Fibroblast of upper back skin (primary cell): ENCODE data around the gene SLC9A5.

Experiments used
- DNase-seq: peaks from one replicate; pipeline ENCODE4 v3.0.0-alpha.2; 2013

Gene SLC9A5

DNA sequence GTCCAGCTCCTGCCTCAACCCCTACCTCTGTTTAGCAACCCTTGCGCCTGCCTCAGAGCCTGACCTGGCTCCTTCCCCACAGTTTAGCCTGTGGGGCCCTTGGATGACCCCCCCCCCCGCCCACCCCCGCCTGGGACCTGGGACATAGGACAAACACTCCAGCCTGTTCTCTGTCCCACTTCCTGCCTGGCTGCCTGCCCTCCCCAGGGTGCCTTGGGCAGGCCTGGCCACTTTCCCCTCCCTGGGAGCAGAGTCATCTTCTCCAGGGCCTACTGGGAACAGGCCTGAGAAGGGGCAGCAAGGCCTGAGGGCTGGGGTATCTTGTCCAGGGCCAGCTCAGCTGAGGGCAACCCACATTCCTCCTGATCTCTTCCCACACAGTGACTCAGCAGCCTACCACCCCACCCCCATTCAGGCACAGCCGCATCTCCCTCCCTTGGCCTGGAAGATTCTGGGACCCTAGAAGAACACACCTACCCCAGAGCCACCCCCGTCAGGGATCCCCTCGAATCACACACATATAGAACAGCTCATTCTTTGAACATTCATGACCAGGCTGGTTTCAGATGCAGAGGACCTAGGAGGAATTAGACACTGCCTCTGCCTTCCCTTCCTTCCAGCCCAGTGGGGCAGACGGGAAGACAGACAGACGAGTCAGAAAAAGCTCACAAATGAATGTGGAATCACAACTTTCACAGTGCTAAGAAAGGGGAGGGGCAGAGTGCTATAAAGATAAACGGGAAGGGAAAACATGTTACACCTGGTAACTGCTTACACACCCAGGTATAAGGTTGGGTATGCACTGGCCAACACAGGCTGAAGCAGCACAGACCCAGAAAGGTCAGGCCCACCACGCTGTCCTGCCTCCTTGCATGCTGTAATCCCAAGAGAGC is 7.5 kb upstream of the SLC9A5 start:
- DNase-seq: peak; percentile 83

DNA sequence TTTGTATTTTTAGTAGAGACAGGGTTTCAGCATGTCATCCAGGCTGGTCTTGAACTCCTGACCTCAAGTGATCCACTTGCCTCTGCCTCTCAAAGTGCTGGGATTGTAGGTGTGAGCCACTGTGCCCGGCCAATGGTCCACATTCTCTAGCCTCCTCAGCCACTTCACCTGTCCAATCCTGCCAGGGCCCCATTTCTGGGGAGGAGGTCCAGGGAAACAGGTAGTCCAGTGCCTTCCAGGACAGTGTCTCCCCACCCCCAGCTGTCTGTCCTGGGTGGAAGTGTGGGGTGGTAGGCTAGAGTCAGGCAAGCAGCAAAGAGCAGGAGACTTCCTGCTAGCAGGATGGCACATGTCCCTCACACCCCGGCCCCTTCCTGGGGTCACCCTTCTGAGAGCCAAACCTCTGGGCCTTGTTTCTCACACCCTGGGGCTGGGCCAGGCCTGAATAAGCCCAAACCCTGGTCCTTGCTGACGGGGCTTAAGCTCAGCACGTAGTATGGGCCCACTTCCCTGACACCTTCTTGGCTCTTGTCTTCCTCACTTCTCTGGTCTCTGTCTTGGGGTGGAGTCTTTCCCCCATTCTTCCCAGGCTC is 6.5 kb upstream of the SLC9A5 start:
- no peak for DNase-seq

DNA sequence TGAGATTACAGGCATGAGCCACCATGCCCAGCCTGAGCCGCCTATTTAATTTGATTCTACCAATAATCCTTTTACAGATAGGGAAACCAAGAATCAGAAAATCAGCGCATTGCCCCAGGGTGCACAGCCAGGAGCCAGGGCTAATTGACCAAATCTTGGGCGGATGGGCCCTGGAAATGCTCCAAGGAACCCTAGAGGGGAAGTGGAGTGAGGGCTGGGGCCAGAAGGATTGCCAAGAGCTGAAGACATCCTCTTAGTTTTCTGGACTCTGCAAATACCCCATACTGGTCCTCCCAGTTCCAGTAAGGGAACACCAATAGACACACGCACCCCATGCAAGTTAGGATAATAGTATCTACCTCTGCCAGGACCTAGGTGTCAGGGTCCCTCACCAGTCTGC is 5.3 kb upstream of the SLC9A5 start:
- no peak for DNase-seq

DNA sequence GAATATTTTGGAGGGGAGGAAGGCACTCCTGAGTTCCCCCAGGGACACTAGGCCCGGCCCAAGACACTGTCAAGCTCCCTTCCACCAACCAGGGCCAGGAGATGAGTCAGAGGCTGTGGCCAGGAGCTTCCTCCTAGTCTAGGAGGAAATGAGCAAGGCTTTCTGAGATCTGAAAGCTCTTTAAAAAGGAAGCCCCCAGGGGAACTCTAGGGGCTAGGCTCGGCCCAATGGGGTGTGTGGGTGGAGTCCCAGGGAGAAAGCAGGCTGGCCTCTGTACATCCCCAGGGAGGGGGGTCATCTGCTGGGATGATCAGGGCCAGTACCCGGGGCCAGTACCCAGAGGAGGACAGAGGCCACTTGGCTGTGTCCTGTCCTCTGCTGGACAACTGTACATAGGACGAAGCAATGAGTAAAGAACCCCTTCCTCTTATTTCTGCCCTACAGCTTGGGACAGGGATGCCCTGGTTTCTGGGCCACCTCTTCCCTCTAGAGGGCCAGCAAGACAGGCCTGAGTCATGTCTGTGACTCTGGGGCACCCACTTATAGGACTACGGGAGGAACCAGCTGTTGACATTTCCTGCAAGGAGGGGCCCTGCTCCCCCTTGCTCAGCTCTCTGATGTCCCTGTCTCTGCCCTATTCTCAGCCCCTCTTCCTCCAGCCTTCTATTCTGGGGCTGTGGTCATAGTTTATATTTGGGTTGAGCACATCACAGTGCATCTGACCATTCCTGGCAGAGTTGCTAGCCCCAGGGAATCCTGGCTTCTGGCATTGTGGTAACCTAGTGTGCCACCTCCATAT is 4.2 kb upstream of the SLC9A5 start:
- DNase-seq: peak; percentile 94

DNA sequence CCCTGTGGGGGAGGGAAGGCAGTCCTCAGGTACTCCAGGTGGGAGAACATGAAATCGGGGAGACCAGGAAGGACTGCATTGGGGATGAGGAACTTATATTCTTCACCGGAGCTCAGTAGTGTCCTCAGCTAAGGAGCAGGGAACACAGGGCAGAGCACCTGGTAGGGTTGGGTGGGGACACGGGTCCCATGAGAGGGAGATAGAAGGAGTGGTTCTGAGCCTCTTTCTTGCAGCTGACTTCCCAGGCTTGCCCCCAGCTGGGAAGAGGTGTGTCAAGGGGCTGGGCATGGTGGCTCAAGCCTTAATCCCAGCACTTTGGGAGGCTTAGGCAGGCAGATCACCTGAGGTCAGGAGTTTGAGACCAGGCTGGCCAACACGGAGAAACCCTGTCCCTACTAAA is 3.6 kb upstream of the SLC9A5 start:
- DNase-seq: no peak

DNA sequence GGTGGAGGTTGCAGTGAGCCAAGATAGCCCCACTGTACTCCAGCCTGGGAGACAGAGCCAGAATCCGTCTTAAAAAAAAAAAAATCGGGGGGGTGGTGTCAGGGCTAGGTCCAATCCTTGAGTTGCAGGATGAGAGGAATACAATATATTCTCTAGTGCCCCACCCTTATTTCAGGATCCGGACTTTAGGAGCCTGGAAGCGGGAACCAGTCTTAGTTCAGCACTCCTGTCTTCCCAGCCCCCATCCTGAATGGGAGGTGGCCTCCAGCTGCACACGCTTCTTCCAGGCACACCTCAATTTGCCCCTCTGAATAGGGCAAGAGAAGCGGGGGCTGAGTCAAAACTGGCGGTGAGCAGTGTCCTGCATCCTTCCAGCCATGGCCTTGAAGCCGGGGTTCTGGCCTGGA is 3.1 kb upstream of the SLC9A5 start:
- DNase-seq: no peak

DNA sequence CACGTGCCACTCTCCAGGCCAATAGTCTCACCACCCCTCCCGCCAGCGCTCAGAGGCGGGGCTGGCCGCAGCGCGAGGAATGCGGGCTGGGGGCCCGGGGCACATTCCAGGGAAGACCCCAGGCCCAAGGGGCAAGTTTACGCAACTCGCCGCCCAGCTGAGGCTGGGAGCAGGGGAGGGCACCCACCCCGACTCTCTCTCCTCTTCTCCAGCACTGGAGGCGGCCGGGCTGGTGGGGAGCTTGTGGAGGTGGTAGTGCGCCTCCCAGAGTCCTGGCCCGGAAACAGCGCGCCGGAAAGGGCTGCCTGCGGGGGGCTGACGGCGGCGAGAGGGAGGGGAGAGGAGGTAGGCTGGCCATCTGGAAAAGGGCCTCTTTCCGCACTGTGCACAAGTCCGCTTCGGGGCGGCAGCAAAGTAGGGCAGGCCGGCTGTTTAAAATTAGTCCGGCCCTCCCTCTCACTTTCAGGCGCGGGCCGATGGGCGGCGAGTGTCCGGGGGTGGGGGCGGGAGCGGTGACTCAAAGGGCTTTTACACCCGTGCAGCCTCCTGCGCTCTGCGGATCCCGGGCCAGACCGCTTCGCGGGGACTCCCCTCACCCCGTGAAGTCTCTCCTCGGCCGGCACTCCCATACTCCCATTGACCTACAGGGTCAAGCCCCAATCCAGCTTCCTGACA is 2.6 kb upstream of the SLC9A5 start:
- DNase-seq: peak; percentile 87

DNA sequence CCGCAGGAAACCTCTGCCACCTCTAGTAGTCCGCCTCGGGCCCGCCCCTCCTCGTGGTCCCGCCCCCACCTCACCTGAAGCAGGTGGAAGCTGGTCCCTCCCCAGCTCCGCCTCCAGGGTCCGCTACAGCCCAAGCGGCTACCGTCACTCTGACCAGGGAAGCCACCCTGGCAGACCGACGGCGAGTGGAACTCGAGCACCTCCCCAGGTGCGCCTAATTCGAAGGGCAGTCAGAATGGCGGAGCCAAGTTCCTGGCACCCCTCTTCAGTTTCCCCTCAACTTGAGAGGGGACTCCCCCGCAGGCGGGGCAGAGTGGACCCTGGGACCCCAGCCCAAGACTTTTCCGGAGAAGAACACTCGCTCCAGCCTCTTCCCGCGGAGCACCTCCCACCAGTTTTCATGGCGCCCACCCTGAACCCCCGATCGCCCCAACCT is 2.0 kb upstream of the SLC9A5 start:
- DNase-seq: no peak

DNA sequence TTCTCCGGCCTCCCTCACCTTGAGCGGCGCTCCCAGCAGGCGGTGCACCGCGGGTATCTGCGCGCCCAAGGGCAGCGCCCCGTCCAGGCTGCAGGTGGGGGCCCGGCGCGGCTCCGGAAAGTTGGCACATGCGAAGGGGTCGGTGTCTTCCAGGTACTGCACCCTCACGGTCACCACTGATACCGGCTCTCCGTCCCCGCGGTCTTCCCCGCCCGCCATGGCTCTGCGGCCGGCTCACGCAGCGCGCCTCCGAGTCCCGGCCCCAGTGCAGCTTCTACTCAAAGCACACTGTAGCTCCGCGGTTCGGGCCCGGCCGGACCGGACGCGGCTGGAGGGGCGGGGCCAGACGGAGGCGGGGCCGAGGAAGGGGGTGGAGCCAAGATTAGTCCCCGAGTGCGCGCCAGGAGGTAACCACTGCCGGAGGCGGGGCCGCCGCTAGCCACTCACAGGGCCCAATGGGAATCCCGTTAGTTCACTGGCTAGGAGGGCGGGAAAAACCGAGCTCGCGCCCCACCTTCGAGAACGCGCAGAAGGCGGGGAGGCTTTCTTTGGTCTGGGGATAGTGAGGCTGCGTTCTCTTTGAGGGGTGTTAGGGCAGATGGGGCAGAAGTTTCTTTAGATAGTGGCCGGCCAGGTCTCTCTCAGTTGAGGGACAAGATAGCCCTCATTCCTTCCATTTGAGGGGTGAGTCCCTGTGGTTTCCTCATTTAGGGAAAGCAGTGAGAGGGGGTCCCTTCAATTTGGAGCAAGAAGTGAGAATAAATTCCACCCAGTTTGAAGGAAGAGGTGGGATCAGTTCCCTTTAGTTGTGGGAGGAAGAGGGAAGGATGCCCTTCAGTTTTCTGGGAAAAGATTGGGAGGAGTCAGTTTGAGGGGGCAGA is 1.3 kb upstream of the SLC9A5 start, which contains the start of gene FHOD1:
TSS of gene FHOD1 (minus strand) at position 290 of the 881 bp plus-strand sequence. CDS start at position 219, 71 bp downstream.
- DNase-seq: peak; percentile 95

DNA sequence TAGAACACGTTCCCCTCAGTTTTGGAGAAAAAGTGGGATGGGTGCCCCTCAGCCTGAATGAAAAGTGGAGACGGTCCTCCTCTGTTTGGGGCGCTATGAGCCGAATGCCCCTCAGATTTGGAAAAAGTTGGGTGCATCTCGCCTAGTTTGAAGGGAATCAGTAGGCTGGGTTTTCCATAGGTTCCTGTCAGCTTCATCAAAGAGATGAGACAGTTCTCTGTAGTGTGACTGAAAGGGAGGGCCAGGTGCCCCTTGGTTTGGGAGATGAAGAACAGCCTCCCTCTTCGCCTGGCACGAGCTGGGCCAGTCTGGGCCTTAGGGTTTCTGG is 742 bp upstream of the SLC9A5 start:
- DNase-seq: no peak

DNA sequence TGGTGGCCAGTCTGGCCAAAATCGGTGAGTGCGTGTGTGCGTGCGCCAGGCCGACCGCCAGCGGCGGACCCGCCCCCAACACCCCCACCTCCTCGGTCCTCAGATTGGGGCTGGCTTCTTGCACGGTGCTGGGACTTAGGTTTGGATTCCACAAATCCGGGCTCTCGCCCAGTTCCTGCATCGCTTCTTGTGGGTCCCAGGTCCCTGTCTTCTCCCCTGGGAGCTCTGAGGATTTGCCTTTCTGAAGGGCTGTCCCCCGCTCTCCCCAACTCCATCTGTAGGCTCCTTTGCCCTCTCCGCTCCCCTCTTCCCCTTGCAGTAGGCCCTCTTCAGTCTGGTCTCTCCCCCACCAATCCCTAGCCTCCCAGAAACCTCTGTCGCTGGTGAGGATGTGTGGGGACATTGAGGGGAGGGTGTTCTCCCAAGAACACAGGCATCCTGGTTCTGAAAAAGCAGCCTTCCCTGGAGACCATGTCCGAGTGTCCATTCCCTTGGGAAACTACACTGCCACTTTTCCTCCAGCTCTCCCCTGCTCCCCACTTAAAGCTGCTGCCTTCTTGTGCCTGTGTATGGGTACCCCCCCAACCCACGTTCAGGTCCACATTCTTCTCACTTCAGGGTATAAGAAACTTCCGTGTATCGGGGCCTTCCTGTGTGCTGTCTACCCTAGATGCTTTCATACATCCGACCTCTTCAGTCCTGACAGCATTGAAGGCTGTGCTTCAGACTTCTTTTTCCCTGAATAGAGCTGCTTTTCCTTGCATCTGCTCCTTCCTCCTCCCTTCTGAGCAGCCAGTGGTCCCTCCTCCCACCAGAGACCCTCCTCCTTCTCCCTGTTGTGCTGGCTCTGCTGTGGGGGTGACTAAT is 632 bp downstream of the SLC9A5 start:
- peak; percentile 31 for DNase-seq

DNA sequence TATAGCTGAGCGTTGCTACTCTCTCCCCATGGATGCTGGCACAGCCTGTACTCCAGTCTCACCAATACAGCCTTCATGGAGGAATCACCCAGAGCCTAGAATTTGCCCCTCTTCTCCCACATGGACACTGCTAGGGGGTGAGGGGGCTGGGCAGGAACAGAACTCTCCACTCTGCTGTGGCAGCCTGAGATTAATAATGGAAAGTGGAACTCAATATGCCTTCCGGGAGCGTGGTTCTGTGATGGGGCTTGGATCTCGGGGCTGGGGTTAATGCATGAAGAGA is 1.2 kb downstream of the SLC9A5 start:
- no peak for DNase-seq

DNA sequence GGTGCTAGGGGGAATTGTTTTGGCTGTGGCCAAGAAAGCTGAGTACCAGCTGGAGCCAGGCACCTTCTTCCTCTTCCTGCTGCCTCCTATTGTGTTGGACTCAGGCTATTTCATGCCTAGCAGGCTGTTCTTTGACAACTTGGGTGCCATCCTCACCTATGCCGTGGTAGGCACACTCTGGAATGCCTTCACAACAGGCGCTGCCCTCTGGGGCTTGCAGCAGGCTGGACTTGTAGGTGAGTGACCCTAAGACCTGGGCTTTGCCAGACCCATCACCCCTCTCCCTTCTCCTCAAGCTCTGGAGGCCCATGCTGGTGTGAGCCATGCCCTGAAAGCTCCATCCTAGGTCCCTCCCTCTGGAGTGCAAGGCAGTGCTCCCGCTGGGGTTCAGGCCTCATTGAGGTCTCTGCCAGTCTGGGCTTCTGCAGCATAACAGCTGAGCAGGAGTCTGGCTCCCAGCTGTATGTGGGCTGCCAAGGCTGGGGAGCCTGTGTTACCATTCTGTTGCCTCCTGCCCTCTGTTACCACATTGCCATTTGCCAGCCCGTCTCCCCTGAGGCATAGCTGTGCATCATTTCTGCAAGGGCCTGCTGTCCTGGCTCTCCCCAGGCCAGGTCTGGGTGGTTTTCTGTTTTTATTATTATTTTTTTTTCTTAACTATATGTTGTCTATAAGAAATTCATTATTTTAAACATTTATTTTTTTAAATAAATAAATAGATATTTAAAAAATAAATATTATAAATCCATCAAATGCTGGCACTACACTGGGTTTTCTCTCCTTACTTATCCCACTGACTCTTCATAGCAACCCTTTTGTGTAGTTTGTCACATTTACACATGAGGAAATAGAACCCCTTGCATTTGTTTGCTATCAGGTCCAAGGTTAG is 4.1 kb downstream of the SLC9A5 start:
- DNase-seq: no peak

DNA sequence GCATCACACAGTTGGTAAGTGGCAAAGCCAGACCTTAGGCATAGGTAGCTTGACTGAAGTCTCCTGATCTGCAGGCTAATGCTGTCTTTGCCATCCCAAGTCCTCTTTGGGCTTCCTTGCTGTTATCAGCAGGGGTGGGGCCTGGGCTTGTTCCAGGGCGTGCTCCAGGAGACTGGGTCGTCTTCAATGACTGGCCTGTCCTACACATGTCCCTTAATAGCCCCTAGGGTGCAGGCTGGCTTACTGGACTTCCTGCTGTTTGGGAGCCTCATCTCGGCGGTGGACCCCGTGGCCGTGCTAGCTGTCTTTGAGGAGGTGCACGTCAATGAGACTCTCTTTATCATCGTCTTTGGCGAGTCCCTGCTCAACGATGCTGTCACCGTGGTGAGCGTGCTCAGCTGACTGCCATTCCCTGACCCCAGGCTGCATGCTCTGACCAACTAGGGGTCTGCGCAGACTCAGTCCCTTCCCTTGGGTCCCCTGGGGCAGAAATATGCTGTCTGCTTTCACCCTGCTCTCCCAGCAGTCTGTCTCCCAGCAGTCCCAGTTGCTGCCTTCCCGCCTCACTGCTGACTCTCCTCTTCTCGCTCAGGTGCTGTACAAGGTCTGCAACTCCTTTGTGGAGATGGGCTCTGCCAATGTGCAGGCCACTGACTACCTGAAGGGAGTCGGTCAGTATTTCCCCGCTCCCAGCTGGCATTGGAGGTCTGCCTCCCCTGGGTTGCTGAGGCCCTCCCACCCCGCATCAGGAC is 6.2 kb downstream of the SLC9A5 start:
- no peak for DNase-seq

DNA sequence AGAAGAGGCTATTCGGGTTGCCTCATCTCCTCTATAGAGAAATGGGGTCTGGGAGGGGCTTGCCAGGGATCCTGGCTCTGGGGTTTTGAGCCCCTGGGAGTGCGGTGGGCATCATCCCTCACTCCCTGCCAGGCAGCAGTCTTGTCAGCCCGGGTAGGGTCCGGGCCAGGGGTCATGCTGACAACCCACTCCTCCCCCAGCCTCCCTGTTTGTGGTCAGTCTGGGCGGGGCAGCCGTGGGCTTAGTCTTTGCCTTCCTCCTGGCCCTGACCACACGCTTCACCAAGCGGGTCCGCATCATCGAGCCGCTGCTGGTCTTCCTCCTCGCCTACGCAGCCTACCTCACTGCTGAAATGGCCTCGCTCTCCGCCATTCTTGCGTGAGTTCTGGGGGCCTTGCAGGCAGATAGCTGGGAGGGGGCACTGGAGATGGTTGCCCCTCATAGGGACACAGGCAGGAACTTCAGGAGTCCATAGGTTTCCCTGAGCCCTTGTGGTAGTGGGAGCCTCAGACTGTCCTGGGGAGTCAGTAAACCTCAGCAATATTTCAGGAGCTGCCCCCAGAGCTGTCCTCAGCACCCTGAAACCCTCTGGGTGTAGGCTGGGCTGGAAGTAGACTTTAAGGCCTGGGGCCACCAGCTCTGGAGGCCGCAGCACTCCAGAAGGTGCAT is 6.9 kb downstream of the SLC9A5 start:
- DNase-seq: no peak

DNA sequence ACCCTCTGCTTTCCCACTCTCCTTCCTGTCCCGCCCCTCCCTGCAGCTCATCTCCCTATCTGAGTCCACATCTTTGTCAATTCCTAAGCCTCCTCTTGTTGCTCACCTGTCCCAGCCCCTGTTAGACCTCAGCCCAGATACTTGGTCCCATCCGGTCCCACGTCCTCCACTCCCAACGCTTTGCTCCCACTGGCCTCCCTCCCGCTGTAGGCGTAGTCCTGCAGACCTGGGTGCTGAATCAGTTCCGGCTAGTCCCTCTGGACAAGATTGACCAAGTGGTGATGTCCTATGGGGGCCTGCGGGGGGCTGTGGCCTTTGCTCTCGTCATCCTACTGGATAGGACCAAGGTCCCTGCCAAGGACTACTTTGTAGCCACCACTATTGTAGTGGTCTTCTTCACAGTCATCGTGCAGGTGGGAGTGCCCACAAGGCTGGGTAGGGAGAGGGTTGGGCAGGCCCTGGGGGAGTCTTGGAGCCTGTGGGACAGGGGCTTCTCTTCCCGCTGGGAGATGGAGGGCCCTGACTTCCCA is 8.0 kb downstream of the SLC9A5 start:
- no peak for DNase-seq

DNA sequence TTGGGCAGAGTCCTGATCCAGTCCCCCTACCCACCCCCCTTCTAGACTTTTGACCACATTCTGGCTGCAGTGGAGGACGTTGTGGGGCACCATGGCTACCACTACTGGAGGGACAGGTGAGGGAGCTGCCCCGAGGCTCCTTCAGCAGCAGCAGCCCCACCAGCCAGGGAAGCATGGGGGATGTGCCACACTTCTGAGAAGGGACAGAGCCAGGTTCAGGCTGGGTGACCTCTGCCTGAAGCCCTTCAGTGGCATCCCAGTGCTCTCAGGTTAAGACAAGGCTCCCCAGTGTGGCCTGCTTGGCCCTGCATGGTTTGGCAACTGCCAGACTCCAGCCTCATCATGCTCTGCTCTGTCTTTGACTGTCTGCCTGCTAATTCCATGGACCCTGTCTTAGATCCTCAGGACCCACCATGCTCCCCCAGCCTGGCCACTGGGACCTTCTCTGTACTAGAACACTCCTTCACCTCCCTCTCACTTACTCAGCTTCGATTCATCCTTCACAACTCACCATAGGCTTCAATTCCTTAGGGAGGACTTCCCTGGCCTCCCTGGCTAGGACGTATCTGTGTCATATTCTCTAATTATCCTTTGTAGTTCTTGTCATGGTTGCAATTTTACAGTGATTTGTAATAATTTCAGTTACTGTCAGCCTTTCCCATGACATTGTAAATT is 8.8 kb downstream of the SLC9A5 start:
- no peak for DNase-seq
